ENCODE measurements around the gene CLEC14A.

CLEC14A gene

DNA sequence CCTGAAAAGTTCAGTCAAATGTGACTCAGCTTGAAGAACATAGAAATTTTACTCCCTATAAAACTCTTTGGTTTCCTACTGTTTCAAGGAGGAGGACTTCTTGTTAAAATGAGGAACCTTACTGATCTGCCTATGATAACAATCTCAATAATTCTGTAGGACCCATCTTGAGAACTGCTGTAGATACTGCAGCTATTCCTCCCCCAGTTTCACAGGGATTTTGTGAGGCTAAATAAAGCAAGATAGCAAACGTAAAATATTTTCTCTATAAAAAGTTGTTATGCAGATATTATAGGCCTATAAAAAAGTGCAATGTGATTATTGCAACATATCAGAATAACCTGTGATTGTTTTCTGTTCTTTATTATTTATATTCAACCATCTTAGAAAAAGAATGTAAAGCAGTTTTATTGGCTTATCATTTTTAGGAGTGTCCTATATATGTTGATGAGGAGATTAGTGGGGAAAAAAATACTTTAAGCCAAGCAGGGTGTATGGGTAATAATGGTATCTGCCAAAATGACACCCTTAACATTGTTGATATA is 12.1 kb downstream of the CLEC14A start:
- no peak for DNase-seq

DNA sequence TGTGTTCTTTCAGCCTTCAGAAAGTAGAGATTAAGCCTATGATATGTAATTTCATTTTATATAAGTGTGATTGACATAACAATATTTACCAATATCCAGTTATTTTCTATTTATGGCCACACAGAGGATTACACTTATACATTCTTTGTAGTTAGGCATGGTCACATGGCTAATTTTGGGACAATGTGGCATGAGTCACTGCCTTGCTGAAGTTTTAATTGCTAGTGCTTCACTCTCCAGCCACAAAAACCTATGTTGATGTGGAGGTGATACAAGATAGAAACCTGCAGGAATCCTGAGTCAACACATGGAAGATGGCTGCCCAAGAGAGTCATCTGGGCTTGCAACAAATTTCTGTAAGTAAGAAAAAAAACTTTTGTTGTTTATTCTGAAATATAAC is 17.0 kb downstream of the CLEC14A start:
- no peak for DNase-seq

DNA sequence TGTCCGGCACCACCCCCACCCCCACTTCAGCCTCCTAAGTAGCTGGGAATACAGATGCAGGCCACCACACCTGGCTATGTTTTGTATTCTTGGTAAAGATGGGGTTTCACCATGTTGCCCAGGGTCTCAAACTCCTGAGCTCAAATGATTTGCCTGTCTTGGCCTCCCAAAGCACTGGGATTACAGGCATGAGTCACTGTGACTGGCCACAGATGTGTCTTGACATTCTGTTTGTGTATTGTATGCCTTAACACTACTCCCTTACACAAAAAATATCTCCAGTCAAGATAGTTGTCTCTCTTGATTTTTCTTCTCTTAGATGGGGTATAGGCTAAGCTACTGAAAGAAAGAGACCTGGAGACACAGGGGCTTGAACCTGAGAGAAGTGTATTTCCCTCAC is 17.6 kb downstream of the CLEC14A start:
- no peak for DNase-seq

DNA sequence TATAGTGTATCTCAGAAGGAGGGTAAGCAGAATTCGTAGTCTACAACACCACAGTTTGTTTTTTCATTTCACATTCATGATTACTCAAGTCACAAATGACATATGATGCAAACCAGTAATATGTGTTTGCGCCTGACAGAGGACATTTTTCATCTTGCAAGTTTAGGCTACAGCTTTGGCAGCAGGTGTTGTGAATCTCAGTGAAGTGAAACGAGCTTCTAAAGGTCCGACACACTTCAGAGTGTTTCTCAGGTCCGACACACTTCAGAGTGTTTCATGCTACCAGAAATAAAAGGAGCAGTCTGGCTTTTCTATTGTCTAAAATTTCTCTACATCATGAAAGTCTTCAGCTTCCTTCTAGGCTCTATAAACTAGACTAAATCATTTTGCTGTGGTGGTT is 22.7 kb downstream of the CLEC14A start:
- DNase-seq: no peak

DNA sequence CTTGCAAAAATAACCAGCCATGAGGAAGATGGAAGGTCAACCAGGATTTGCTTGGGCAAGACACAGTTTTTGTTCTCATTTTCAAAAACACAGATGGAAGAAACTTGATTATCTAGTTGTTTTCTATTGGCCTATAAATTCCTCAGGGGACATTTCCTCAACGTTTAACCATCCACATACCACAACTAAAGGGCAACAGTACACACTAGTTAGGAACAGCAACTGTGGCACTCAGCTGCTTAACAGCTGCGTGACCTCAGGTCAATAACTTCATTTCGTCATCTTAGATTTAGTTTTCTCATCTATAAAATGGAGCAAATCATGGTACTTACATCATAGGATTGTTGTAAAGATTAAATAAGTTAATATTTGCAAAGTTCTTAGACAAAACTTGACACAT is 29.5 kb downstream of the CLEC14A start:
- DNase-seq: no peak

DNA sequence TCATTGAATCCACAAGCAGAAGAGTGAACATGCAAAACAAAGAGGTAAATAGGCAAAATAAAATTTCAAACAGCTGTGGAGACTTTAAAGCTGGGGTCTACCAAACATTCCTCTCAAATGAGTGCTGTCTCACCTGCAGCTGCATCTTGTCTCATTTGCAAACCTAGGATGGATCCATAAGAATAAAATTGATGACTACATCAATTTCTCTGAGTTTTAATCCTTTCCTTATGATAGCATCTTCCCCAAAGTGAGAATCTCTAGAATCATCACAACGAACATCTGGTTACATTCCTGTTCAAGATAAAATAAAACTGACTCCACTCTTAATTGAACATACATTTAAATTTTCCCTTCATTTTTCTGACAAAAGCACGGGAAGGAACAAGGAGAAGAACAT is 29.9 kb downstream of the CLEC14A start:
- DNase-seq: no peak

DNA sequence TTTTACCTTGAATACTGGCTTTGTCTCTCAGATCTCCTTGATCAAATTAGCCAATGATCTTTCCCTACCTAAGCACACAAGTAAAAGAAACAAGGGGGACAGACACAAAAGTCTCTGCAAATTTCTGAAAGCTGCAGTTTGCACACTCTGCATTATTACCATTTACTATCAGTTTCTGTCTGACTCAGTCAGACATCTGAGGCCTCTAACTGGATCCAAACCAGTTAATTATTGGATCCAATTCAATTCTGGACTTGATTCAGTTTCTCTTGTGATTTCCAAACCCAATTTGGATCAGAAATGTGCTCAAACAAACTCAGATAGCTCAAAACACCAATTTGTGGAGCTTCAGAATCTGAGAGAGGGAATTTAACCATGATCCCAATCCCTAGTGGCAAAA is 31.6 kb downstream of the CLEC14A start:
- DNase-seq: no peak

DNA sequence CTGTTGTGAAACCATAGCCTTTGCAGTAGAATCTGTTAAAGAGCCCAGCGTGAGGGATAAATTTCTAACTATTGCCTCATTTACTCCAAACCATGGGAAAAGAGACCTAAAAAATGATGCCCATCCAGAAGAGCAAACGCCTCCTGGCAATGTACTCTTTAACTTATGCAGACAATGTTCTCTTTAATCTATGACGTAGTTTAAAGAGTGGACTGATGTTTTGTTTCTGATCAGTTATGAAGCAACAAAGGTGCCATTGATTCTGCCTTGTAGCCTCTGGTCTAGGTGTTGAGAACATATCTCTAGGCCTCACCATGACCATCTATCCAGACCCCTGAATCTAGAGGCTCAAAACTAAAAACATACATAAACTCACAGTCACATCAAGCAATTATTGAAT is 34.8 kb downstream of the CLEC14A start:
- no peak for DNase-seq

DNA sequence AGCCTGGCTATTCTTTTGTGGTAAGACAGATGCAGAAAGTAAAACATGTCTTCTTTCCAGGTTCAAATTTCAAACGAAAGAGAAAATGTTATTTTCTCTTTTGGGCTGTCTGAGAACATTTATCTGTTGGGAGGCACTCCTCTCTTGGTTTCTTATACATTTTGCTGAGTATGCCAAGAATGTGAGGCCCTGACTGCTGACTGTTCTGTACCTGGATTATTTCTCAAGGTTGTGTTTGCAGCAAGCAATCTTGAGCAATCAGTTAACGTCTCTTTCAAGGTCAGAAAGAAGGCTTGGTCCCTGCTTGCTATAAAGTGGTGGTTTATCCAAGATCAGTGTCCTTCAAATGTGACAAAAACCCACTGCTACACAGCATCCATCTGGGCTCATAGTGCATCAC is 38.3 kb downstream of the CLEC14A start:
- DNase-seq: no peak

DNA sequence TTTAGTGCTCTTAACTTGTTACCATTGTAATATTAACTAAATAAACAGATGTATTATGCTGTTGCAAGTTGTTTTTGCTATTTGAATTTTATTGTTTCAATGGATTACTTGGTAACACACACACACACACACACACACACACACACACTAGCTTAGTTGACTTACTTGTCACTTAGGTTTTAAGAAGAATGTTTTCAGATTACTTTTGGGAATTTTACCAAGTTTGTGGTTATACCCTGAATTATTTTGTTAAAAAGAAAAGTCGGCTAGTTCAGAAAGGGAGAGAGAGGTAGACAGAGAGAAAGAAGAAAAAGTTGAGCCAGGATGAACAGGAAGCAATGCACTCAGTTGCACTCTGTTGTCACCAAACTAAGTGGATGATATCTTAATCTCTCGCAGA is 42.9 kb downstream of the CLEC14A start:
- no peak for DNase-seq

DNA sequence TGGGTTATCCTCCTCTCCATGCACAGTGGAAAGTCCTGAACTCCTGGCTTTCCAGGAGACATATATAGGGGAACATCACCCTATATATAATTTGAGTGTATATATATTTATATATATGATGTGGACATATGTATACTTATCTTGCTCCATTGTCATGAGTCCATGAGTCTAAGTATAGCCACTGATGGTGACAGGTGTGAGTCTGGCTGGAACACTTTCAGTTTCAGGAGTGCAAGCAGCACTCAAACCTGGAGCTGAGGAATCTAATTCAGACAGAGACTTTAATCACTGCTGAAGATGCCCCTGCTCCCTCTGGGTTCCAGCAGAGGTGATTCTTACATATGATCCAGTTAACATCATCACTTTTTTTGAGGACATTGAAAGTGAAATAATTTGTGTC is 43.8 kb downstream of the CLEC14A start:
- DNase-seq: no peak

DNA sequence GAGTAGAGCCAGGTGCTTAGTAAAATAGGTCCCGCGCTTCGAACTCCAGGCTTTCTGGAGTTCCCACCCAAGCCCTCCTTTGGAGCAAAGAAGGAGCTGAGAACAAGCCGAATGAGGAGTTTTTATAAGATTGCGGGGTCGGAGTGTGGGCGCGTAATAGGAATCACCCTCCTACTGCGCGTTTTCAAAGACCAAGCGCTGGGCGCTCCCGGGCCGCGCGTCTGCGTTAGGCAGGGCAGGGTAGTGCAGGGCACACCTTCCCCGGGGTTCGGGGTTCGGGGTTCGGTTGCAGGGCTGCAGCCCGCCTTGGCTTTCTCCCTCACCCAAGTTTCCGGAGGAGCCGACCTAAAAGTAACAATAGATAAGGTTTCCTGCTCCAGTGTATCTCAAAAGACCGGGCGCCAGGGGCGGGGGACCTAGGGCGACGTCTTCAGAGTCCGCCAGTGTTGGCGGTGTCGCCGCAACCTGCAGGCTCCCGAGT is 44.6 kb downstream of the CLEC14A start:
- no peak for DNase-seq

DNA sequence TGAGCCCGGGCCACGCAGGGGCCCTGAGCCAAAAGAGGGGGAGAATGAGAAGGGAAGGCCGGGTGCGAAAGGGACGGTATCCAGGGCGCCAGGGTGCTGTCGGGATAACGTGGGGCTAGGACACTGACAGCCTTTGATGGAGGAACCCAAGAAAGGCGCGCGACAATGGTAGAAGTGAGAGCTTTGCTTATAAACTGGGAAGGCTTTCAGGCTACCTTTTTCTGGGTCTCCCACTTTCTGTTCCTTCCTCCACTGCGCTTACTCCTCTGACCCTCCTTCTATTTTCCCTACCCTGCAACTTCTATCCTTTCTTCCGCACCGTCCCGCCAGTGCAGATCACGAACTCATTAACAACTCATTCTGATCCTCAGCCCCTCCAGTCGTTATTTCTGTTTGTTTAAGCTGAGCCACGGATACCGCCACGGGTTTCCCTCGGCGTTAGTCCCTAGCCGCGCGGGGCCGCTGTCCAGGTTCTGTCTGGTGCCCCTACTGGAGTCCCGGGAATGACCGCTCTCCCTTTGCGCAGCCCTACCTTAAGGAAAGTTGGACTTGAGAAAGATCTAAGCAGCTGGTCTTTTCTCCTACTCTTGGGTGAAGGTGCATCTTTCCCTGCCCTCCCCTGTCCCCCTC is 45.2 kb downstream of the CLEC14A start:
- DNase-seq: no peak

DNA sequence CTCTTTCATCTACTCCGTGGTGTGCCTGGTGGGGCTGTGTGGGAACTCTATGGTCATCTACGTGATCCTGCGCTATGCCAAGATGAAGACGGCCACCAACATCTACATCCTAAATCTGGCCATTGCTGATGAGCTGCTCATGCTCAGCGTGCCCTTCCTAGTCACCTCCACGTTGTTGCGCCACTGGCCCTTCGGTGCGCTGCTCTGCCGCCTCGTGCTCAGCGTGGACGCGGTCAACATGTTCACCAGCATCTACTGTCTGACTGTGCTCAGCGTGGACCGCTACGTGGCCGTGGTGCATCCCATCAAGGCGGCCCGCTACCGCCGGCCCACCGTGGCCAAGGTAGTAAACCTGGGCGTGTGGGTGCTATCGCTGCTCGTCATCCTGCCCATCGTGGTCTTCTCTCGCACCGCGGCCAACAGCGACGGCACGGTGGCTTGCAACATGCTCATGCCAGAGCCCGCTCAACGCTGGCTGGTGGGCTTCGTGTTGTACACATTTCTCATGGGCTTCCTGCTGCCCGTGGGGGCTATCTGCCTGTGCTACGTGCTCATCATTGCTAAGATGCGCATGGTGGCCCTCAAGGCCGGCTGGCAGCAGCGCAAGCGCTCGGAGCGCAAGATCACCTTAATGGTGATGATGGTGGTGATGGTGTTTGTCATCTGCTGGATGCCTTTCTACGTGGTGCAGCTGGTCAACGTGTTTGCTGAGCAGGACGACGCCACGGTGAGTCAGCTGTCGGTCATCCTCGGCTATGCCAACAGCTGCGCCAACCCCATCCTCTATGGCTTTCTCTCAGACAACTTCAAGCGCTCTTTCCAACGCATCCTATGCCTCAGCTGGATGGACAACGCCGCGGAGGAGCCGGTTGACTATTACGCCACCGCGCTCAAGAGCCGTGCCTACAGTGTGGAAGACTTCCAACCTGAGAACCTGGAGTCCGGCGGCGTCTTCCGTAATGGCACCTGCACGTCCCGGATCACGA is 46.0 kb downstream of the CLEC14A start:
- DNase-seq: no peak

DNA sequence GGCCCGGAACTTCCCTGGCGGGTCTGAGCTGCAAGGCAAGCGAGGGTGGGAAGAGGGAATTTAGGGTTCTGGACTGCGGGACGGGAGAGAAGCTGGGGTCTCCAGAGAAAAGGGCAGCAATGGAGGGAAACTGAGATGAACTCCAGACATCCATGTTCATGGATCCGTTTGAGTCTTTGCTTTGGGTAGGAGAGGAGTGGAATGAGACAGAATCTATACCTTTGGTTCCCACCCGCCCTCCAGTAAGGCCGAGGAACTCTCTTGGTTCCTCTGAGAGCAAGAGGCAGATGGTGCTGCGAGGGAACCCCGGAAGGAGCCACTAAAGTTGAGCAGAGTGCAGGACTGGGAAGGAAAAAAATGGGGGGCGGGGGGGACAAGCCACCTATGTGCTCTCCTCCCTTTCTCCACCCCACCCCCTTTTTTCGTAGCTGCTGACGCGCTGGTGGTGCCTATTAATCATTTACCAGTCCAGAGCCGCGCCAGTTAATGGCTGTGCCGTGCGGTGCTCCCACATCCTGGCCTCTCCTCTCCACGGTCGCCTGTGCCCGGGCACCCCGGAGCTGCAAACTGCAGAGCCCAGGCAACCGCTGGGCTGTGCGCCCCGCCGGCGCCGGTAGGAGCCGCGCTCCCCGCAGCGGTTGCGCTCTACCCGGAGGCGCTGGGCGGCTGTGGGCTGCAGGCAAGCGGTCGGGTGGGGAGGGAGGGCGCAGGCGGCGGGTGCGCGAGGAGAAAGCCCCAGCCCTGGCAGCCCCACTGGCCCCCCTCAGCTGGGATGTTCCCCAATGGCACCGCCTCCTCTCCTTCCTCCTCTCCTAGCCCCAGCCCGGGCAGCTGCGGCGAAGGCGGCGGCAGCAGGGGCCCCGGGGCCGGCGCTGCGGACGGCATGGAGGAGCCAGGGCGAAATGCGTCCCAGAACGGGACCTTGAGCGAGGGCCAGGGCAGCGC is 47.0 kb downstream of the CLEC14A start:
- no peak for DNase-seq

DNA sequence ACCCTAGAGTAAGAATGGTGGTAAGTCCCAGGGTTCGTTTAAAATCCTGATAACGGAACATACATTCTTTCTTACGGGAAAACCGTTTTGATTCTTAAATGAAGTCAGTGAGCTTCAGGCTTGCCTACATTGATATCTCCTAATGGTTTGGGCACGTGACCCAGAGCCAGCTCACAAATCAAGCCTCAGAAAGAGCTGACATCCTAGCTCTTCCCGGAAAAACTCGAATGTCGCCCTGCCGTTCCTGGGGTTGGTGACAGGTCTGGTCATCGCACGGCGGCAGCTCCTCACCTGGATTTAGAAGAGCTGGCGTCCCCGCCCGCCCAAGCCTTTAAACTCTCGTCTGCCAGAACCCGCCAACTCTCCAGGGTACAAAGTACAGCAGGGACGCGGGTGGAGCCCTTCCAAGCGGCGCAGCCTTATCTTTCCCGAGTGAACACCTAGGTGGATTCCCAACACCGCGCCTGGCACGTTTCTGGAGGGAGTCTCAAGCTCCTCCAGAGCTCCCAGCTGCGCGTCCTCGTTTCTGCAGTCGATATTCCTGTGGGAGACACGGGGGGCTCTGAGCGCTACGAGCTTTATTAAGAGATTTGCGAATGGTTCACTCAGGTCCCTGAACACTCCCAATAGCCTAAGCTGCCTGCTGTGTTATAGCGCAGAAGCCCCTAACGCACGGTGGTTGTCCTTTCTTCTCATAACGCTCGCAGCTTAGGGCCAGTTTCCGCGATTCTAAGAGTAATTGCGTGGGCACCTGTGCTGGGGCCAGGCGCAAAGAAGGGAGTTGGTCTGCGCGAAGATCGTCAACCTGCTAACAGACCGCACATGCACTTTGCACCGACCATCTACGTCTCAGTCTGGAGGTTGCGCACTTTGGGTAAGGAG is 47.9 kb downstream of the CLEC14A start, which contains the start of gene SSTR1:
SSTR1 (plus strand) TSS at position 169 of the 882 bp plus-strand sequence. CDS start 1,486 bp downstream, outside the sequence.
- no peak for DNase-seq

DNA sequence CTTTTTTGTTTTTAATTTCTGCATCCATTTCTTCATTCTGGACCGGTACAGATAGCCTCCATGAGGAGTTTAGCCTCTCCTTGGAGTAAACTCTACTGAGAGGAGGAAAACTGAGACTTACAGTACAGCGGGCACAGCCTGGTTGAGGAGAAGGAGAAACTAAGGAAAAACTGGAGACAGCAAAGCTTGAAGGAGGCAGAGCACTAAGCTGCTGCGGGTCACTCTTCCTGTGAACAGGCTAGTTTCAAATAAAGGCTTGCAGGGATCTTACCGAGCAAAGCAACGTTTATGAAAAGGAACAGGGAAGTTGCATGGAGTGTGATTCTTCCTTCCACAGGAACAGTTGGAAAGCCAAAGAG is 48.5 kb downstream of the CLEC14A start:
- DNase-seq: no peak

DNA sequence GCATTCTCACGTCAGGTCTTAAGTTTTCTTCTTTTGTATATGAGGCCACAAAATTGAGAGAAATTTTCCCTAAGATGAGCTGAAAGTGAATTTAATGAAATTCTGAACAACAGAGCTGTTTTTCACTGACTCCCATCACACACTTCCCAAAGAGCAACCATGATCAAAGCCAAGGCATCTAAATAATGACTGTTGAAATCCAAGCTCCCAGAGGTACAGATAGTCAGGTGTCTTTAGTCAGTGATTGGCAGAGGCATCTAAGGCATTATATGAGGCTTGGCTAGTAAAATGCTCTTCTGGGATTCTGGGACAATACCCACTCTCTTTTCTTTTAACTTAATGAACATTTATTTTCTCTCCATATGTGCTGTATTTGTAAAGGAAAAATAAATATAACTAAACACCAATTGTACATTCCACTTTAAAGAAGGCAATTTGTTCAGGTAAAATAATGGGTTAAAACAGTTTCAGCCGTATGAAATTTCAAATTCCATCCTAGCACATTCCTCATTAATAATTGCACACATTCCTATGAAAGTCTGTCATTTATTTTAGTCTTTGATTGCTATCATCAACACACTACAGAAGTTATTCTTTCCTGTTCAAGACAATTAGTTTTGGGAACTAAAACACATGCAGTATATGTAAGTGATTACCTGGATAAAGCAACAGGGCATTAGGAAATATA is 49.1 kb downstream of the CLEC14A start:
- no peak for DNase-seq

DNA sequence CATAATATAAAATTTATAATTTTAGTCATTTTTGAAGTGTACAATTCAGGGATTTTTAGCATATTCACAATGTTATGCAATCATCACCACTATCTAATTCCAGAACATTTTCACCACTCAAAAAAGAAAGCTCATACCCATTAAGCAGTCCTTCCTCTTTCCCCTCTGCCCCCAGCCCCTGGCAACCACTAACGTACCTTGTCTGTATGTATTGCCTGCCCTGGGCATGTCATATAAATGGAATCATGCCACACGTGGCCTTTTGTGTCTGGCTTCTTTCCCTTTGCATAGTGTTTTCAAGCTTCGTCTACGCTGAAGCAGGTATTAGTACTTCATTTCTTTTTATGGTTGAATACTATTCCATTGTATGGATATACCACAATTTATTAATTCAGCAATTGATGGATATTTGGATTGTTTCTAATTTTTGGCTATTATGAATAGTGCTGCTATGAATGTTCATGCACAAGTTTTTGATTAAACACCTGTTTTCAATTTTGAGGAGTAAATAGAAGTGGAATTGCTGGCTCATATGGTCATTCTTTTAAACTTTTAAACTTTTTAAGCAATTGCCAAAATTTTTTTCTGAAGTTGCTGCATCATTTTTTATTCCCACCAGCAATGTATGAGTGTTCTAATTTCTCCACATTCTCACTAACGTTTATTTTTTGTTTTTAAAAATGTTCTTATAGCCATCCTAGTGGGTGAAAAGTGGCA is 49.8 kb downstream of the CLEC14A start:
- DNase-seq: no peak

DNA sequence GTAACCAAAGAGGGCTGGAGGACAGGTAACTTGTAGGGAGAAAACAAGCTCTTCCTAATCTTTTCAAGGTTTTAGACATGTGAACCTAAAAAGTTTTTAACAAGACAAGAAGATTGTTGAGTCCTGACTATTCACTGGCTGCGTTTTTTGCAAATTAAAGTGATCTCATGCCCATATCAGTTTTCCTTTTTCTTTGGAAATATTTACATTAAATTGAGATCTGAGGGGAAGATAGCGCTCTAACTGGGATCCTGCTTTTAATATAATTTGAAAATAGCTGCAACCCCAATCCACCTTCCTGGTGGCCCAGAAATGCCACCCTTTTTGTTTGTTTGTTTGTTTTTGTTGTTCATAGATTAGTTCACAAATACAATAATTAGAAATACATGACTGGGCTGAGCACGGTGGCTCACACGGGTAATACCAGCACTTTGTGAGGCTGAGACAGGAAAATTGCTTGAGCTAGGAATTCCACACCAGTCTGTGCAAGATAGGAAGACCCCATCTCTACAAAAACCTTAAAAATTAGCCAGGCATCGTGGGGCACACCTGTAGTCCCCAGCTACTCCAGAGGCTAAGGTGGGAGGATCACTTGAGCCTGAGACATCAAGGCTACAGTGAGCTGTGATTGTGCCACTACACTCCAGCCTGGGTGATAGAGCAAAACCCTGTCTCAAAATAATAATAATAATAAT is 50.6 kb downstream of the CLEC14A start:
- no peak for DNase-seq

Measured in activated naive CD4-positive, alpha-beta T cell (primary cell).